GM18511 (cell line): ENCODE data around the gene WDR90.

Experiments
- ATAC-seq: cut with Tn5 transposase; IDR thresholded peaks from one replicate; pipeline ENCODE4 v1.9.1; 2021; ENCODE audit warnings: mild to moderate bottlenecking, moderate library complexity; ENCODE audit not compliant: unreplicated experiment

The WDR90 gene

GRCh38 chr16:648781-649589 is at the start of gene WDR90:
TSS of gene WDR90 (plus strand) at chr16:649365. CDS start at chr16:649417, 52 bp downstream.
- ATAC-seq: peak; percentile 91

- ATAC-seq: no peak
Observed at GRCh38 chr16:600781-601180, 48.4 kb upstream of the WDR90 start.

- ATAC-seq: no peak
Observed at GRCh38 chr16:603933-604332, 45.2 kb upstream of the WDR90 start.

GRCh38 chr16:606656-607307 is 42.4 kb upstream of the WDR90 start:
- ATAC-seq: no peak

- no peak for ATAC-seq
Observed at GRCh38 chr16:608019-608418, 41.1 kb upstream of the WDR90 start.

GRCh38 chr16:609316-609715 is 39.8 kb upstream of the WDR90 start:
- no peak for ATAC-seq

- no peak for ATAC-seq
Observed at GRCh38 chr16:609984-610383, 39.2 kb upstream of the WDR90 start.

GRCh38 chr16:610513-611381 is 38.4 kb upstream of the WDR90 start:
- ATAC-seq: no peak

- ATAC-seq: no peak
Observed at GRCh38 chr16:615122-615521, 34.0 kb upstream of the WDR90 start.

- no peak for ATAC-seq
Observed at GRCh38 chr16:616733-617586, 32.2 kb upstream of the WDR90 start.

- ATAC-seq: no peak
Observed at GRCh38 chr16:617855-618254, 31.3 kb upstream of the WDR90 start.

- ATAC-seq: no peak
Observed at GRCh38 chr16:619476-620100, 29.6 kb upstream of the WDR90 start.

- no peak for ATAC-seq
Observed at GRCh38 chr16:620700-621525, 28.3 kb upstream of the WDR90 start.

GRCh38 chr16:621526-622105 is 27.5 kb upstream of the WDR90 start:
- ATAC-seq: no peak

GRCh38 chr16:622920-623280 is 26.3 kb upstream of the WDR90 start:
- ATAC-seq: no peak

GRCh38 chr16:624526-625070 is 24.6 kb upstream of the WDR90 start:
- ATAC-seq: no peak

- ATAC-seq: no peak
Observed at GRCh38 chr16:625117-625976, 23.8 kb upstream of the WDR90 start.
